Omental fat pad (tissue), 4 donors: ENCODE measurements around the gene SHISA3. TPM values are rescaled to one million over a fixed set of nuclear protein-coding genes. Genes with fewer than 3 reads are reported as not detected.

Experiments
- ATAC-seq: fragments of 150-250 bp; one replicate; pipeline ENCODE4 v1.9.1; 2016; ENCODE audit warnings: mild to moderate bottlenecking, moderate library complexity; ENCODE audit not compliant: low FRiP score
- DNase-seq: peaks from one replicate; pipeline ENCODE4 v3.0.0-alpha.2; 2019; ENCODE audit warnings: low spot score
- CTCF ChIP-seq, 3 donors: fragments of 450-650 bp; IDR thresholded peaks; one replicate each; pipeline ENCODE4 v1.5.1; 2016 to 2017; ENCODE audit warnings: antibody characterized with exemption in 3 of 3, mild to moderate bottlenecking in 3 of 3, moderate library complexity in 2 of 3
- total RNA-seq, 4 donors: library from RNA; depleted of rRNA; stranded (reverse); fragments of >200 nt; gene quantifications; one replicate each; pipeline ENCODE4 v1.1.0, GENCODE V29; 2016

The SHISA3 gene
- total RNA-seq, 4 donors from 2014 or later: 1.8 to 10.1 (median 4.0) TPM

GRCh38 chr4:42359711-42360110, 37.6 kb upstream of the SHISA3 start:
- DNase-seq (no peak), ATAC-seq (no peak)
- TF ChIP-seq CTCF (IDR thresholded peaks at IDR 0.05): no peak

GRCh38 chr4:42360256-42360669, 37.0 kb upstream of the SHISA3 start:
- no peak for TF ChIP-seq CTCF (IDR thresholded peaks at IDR 0.05)

GRCh38 chr4:42361456-42361855, 35.8 kb upstream of the SHISA3 start:
- no peak for TF ChIP-seq CTCF (IDR thresholded peaks at IDR 0.05)
- DNase-seq: no peak
- no peak for ATAC-seq

More at GRCh38 chr4:42360256-42360669, 37.0 kb upstream of the SHISA3 start:
- ATAC-seq (no peak), DNase-seq (no peak)

GRCh38 chr4:42362591-42362990, 34.7 kb upstream of the SHISA3 start:
- DNase-seq: no peak
- TF ChIP-seq CTCF (IDR thresholded peaks at IDR 0.05): no peak
- ATAC-seq: no peak

GRCh38 chr4:42363614-42364013, 33.7 kb upstream of the SHISA3 start:
- no peak for DNase-seq
- TF ChIP-seq CTCF (IDR thresholded peaks at IDR 0.05): no peak
- ATAC-seq: no peak

GRCh38 chr4:42364266-42365053, 32.8 kb upstream of the SHISA3 start:
- DNase-seq: no peak
- TF ChIP-seq CTCF (IDR thresholded peaks at IDR 0.05): no peak
- ATAC-seq: no peak

- ATAC-seq (no peak), DNase-seq (no peak)
- TF ChIP-seq CTCF (IDR thresholded peaks at IDR 0.05): no peak
These were observed 30.3 kb upstream of the SHISA3 start for GRCh38 chr4:42366959-42367358.
